H1 (cell line): ENCODE data around the gene KIF25. TPM values are rescaled to one million over a fixed set of nuclear protein-coding genes. Genes with fewer than 3 reads are reported as not detected.

ENCODE experiments used
- ASH2L ChIP-seq: fragments of 200-600, 300-600 bp; sonication (generic); IDR thresholded peaks from one replicate; pipeline ENCODE4 v1.7.1; 2017; ENCODE audit warnings: low read length
- POLR2AphosphoS5 ChIP-seq: IDR thresholded peaks from 2 replicates; pipeline ENCODE4 v1.6.1; 2011; ENCODE audit warnings: low read depth, low read length
- RNF2 ChIP-seq: fragments of 200-900, 300-1000 bp; sonication (generic); IDR thresholded peaks from 2 replicates; pipeline ENCODE4 v1.7.1; 2016; ENCODE audit warnings: borderline replicate concordance, low read depth, mild to moderate bottlenecking, antibody characterized with exemption, low read length; ENCODE audit not compliant: poor library complexity, severe bottlenecking; ENCODE audit errors: missing control alignments
- SRF ChIP-seq: IDR thresholded peaks from 2 replicates; pipeline ENCODE4 v1.6.1; 2011; ENCODE audit warnings: mild to moderate bottlenecking, low read depth, low read length, moderate library complexity
- polyA plus RNA-seq, 7 experiments: library from polyadenylated mRNA; depleted of rRNA in 3 of 7; stranded (reverse) in 5 of 7; unstranded in 2 of 7; fragments of >200 nt in 5 of 7; fragments of 200-250 nt in 2 of 7; gene quantifications; 1 replicate in 5 of 7; 2 replicates in 1 of 7; 4 replicates in 1 of 7; pipeline versions ENCODE4 v1.2.1 to v1.2.3, GENCODE V29; 2011 to 2013; ENCODE audit warnings: missing spikeins in 2 of 7, mixed read lengths in 2 of 7
- total RNA-seq: library from RNA; stranded (reverse); fragmentation: NEBNext Ultra II Directional; extraction: Animal tissue kit (Norgen Biotek cat#: 25700); gene quantifications from 2 replicates; pipeline ENCODE4 v1.2.1, GENCODE V29; 2021
- TF ChIP-seq, protein P1 (sequence below): IDR thresholded peaks from 2 replicates; pipeline ENCODE4 v1.6.1; 2012; ENCODE audit warnings: inconsistent platforms
- TF ChIP-seq, protein P2 (sequence below), 3 experiments: IDR thresholded peaks; 1 replicate in 2 of 3; 2 replicates in 1 of 3; pipeline versions ENCODE4 v1.5.1 to v1.6.1; 2011; ENCODE audit warnings: low read length in 3 of 3, mild to moderate bottlenecking in 3 of 3, inconsistent platforms in 2 of 3, low read depth in 1 of 3, moderate library complexity in 1 of 3; ENCODE audit not compliant: insufficient read depth in 1 of 3; ENCODE audit errors: control extremely low read depth in 1 of 3

KIF25 gene
- total and polyA plus RNA-seq, 2 of the 8 experiments (the other 6 are each of a cell fraction or from before 2014, with no cell fraction given) = 1.5 to 2.0 TPM

DNA sequence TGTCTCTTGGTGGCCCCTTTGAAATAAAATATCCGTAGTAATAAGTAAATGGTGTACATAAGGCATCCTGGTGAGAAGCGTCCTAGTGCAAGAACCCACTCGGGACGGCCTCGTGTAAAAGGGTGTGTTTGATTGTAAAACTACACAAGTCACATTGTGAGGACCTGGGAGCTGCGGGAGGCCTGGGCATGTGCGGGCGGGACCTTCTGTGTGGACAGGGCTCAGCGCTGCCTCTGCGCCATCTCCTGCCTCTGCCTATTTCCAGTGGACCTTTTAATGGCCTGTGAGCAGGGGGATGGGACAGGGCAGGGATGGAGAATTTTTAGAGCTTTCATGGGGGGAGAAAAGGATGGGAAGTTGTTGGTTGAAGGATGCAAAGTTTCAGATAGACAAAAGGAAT lies 25.3 kb upstream of the KIF25 start (continued):
- TF ChIP-seq POLR2AphosphoS5 = no peak
- TF ChIP-seq, protein P1, sequence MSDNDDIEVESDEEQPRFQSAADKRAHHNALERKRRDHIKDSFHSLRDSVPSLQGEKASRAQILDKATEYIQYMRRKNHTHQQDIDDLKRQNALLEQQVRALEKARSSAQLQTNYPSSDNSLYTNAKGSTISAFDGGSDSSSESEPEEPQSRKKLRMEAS = no peak
- TF ChIP-seq ASH2L = no peak
- TF ChIP-seq RNF2 = no peak
- TF ChIP-seq, protein P2, sequence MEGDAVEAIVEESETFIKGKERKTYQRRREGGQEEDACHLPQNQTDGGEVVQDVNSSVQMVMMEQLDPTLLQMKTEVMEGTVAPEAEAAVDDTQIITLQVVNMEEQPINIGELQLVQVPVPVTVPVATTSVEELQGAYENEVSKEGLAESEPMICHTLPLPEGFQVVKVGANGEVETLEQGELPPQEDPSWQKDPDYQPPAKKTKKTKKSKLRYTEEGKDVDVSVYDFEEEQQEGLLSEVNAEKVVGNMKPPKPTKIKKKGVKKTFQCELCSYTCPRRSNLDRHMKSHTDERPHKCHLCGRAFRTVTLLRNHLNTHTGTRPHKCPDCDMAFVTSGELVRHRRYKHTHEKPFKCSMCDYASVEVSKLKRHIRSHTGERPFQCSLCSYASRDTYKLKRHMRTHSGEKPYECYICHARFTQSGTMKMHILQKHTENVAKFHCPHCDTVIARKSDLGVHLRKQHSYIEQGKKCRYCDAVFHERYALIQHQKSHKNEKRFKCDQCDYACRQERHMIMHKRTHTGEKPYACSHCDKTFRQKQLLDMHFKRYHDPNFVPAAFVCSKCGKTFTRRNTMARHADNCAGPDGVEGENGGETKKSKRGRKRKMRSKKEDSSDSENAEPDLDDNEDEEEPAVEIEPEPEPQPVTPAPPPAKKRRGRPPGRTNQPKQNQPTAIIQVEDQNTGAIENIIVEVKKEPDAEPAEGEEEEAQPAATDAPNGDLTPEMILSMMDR (IDR thresholded peaks at IDR 0.05; ENCODE audit: control extremely low read depth in 1 of 3, insufficient read depth in 1 of 3, low read depth in 1 of 3, low read length in 3 of 3) = no peak
- no peak for TF ChIP-seq SRF
- TF ChIP-seq, all 59 proteins: peak for 0
